GM18517 (cell line): Measurements from ENCODE around the gene MECR.
"Not testable (repeated sequence)": the region's sequence is repeated elsewhere in the genome, so short reads cannot be mapped to it uniquely, and the experiment has no call there.

Experiments
- ATAC-seq: cut with Tn5 transposase; IDR thresholded peaks from one replicate; pipeline ENCODE4 v1.9.1; 2021; ENCODE audit warnings: mild to moderate bottlenecking, moderate library complexity; ENCODE audit not compliant: unreplicated experiment

Gene MECR

GRCh38 chr1:29236712-29237128 is 6.0 kb upstream of the MECR start:
- no peak for ATAC-seq

DNA sequence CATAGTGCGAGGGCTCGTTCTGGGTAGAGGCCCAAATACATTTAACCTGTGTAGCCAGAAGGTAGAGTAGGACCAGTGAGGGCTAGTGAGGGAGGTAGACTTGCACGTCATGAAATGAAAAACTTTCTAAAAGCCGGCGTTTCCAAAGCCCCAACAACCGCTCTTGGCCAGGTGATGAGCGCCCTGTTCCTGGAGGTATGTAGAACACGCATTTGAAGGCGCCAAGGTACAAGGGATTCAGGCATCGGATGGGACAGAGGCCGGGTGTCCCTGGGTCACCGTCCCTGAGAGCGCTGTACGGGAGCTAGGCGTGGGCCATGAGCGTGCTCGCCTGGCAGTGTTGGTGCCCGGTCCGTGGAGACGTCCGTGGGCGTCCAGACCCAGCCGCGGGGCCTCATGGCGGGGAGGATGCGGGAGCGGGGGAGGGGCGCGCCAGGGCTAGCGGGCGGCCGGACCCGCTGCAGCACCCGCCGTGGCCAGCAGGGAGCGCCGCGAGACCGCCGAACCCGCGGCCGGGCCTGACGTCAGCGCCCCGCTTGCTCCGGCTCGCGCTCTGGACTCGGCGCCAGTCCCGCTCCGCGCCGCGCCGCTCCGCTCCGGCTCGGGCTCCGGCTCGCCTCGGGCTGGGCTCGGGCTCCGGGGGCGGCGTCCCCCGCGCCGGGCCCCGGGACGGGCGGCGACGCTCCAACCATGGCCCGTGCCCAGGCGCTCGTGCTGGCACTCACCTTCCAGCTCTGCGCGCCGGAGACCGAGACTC is 5.4 kb upstream of the MECR start, which contains the start of gene PTPRU:
PTPRU (plus strand) TSS at position 568 of the 757 bp plus-strand sequence; CDS start at position 691, 123 bp downstream.
- ATAC-seq = no peak

DNA sequence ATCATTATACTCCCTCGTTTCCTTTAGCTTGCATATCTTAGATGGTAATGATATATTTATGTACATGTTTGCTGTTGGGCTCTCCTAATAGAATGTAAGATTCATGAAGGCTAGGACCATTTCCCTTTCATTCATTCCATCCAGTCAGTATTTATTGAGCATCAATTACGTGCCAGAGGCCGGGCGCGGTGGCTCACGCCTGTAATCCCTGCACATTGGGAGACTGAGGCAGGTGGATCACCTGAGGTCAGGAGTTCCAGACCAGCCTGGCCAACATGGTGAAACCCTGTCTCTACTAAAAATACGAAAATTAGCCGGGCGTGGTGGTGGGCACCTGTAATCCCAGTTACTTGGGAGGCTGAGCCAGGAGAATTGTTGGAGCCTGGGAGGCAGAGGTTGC is 4.1 kb upstream of the MECR start:
- not testable (repeated sequence) for ATAC-seq

DNA sequence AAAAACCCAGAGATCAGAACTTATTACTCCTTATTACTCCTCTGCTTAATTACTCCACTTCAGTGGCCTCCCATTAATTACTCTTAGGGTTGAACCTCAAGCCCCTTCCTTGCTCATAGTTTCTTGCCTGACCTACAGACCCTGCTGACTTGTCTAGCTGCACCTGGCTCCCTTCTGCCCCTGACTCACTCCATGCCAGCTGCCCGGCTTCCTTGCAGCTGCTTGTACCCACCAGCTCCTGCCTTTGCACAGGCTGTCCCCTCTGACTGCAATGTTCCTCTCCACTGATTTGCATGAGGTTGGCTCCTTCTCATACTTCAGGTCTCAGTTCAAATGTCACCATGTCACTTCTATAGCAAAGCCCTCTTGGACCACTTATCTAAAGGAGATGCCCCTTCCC is 3.7 kb upstream of the MECR start:
- no peak for ATAC-seq

DNA sequence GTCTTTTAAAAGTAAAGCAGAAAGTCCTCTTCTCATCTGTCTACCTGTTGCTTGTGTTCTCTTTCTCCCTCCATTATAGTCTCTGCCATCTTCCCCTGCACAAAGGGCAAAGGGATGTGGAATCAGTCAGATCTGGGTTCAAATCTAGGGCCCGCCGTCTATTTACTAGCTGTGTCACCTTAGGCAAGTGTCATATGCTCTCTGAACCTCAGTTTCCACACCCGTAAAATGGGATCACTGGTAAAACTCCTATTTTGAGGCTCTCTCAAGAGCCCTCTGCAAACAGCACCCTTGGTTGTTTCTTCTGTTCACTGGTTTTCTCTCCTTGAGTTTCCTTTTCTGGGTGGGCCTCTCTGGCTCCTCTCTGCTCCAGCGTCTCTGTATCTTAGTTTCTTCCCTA is 3.0 kb upstream of the MECR start:
- ATAC-seq = no peak

GRCh38 chr1:29232387-29232786 is 1.7 kb upstream of the MECR start:
- ATAC-seq = no peak

DNA sequence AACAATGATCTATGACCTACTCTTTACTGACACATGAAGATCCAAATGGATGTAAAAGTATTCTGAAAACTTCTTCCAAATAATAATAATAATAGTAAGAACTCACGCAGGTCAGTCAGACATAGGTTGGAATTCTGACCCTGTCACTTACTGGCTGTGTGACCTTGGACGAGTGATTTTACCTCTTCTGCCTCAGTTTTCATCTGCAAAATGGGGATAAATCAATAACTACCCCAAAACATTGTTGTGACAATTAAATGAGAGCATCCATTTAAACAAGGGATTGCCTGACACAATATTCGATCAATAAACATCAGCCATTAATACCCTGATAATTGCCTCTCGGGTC is 556 bp downstream of the MECR start:
- no peak for ATAC-seq

GRCh38 chr1:29227511-29227910 is 3.2 kb downstream of the MECR start:
- no peak for ATAC-seq

- ATAC-seq = no peak
Measured at GRCh38 chr1:29225361-29225760, 5.4 kb downstream of the MECR start.

DNA sequence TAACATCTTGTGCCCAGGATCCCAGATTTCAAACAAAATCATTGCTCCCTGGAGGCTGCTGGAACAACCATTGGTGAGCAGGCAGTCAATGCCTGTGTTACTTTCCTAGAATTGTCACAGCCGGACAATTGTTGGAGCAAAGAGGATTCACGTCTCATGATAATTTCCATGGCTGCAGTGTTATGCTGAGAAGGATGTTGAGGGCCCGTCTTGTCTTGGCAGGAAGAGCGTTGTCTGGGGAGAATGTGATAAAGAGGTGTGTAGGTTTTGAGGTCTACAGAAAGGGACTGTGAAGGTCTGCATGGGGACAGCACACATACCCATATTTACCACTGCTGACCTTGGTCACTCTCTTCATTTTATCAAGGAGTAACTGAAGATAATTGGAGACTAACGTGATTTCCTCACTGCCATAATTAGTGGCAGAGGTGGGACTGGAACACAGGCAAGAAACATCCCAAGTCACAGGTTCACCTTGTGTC is 6.3 kb downstream of the MECR start:
- no peak for ATAC-seq

DNA sequence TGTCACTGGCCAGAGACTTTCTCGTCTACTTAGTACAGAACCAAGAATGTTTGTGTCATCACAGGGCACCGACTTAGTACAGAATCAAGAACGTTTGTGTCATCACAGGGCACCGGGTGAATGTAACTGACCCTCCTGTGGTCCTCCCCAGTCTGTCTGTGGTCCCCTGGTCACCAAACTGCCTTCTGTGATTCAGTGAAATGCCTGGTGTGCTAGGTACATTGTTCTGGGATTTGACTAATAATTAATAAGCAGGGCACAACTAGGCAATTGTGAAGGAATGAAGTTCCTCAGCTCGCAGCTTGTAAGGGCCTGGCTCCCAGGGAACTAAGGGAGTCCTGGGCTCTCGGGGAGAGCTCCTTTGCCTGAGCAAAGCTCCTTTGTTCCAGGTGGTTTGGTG is 7.2 kb downstream of the MECR start:
- no peak for ATAC-seq

GRCh38 chr1:29222686-29223085 is 8.0 kb downstream of the MECR start:
- no peak for ATAC-seq

GRCh38 chr1:29222260-29222659 is 8.5 kb downstream of the MECR start:
- ATAC-seq = not testable (repeated sequence)

- ATAC-seq = no peak
Measured at GRCh38 chr1:29221296-29221695, 9.4 kb downstream of the MECR start.

DNA sequence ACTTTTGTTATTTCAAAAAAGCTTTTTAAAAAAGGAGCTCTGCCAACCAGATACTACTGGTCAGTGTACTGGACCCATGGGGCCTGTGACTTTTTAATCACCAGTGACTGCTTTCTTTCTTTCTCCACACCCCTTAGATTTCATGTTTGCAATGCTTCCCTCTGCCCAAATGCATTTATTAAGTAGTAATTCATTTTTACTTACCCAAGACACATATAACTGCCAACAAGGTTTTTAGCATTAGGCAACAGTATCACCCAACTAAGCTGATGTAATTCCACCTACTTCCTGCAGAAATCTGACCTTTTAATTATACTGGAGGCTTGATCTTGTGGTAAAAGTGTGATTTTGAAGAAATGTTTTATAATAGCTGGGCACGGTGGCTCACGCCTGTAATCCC is 12.5 kb downstream of the MECR start:
- no peak for ATAC-seq

GRCh38 chr1:29217633-29218032 is 13.1 kb downstream of the MECR start:
- ATAC-seq = no peak

DNA sequence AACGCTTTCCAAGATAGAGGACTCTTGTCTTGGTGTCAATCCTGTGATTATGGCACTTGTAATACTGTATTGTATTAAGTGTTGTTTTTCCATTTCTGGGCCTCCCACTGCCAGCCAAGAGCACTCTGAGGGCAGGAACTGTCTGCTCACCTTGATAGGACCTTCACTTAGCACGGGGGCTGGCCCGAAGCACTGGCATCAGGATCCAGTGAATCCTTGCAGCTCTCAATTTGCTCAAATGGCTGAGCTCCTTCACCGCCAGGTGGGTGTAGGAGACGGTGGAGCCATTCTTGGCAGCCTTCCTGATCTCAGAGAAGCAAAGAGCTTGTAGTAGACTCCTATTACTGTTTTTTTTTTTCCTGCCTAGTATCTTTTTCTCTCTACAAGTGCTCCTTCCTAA is 17.7 kb downstream of the MECR start:
- no peak for ATAC-seq

DNA sequence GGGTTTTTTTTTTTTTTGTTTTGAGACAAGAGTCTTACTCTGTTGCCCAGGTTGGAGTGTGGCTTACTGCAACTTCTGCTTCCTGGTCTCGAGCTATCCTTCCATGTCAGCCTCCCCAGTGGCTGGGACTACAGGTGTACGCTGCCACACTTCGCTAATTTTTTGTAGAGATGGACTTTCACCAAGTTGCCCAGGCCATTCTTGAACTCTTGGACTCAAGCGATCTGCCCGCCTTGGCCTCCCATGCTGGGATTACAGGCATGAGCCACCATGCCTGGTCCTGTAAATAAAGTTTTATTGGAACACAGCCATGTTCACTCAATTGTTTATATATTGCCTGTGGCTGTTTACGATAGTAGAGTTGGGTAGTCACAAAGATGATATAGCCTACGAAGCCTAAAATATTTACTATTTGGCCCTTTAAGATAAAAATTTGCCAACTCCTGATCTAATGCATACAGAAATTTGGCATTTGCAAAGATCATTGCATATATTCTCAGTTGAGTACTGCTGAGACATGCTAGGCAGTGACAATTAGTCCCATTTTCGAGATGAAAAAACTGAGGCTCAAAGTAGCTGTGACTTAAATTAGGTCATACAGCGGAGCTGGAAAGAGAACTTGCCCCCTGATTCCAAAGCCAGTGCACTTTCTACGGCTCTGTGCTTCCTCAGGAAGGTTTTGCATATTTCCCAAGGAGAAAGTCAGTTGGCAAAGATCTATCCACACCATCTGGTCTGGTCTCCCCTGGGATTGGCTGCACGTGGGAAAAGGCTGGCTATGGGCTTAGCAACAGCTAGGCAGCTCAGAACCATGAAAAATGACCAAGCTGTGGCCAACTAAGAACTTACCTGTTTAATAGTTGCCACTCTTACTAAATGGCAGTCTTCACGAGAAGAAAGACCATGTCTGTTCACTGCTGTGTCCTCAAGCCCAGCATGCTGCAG is 19.4 kb downstream of the MECR start:
- ATAC-seq = no peak

DNA sequence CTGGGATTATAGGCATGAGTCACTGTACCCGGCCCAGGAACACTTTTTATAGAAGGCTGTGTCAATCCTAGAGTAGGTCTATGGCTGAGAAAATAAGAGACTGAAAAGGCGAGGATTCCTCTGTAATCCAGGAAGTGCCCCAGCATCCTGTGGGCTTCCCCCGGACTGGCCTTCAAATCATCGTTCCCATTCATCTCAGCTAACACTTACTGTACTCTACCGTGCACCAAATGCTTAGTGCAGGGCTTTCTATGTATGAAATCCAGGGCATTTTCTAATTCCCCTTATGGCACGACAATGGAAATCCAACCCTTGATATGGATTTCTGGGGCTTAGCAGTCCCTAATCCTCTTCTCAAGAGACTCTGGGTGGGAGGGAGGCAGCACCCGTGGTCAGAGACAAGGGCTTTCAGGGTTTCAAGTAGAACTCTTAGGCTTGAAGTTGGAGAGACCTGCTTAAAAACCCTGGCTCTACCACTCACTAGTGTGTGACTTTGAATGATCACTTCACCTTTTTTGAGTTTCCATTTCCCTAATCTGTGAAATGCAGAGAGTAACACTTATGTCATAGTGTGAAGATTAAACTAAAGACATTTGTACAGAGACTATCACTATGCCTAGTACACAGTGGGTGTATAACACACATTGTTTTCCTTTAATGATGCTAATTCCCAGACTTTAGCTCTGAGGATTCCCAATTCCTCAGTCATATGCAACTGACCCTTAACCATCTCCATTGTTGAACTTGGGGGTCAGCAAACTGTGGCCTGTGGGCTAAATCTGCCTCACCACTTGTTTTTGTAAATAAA is 20.3 kb downstream of the MECR start:
- no peak for ATAC-seq

- no peak for ATAC-seq
Measured at GRCh38 chr1:29209173-29209572, 21.6 kb downstream of the MECR start.

DNA sequence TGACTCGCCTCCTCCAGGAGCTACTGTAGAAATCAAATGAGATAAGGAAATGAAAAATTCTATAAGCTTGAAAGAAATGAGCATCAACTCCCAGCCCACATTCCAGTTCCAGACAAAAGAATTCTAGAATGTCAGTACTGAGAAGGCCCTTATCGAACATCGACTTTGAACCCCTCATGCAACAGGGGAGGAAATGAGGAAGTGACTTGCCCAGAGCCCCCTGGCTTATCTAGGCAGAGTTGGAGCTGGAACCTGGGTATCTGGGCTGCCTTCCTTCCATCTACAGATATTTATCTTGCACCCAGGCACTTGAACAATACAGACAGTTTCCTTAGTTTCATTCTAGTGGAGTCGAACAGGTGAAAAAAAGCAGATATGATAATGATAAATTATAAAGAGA is 22.3 kb downstream of the MECR start:
- no peak for ATAC-seq
